IPS-18c (cell line): Measurements from ENCODE around the gene MAGI2.

Experiments
- H3K4me3 ChIP-seq: 2 replicates; pipeline ENCODE4 v1.7.0; 2013; ENCODE audit warnings: low read depth, mild to moderate bottlenecking, low read length, moderate library complexity; ENCODE audit not compliant: insufficient read depth
- H3K9me3 ChIP-seq: one replicate; pipeline ENCODE4 v1.6.1; 2013; ENCODE audit warnings: mild to moderate bottlenecking, low read length, moderate library complexity; ENCODE audit not compliant: control insufficient read depth, insufficient read depth

The MAGI2 gene

DNA sequence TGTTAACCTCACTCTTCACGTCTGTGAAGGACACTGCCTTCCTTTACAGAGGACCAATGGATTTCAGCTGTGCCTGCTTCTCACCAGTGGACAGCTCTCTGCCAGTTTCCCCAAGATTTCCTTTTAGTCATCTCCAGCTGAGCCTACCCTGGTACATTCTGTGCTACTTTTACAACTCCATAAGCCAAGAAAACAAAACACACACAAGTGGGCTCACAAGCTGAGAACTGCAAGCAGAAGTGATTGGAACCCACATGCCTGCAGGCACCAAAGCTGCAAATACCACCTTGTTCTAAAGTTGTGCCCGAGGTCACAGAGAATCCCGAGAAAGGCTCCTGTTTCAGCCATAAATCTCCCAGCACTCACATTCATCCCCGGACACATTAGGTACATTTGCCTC, 1018.1 kb downstream of the MAGI2 start:
- H3K9me3 ChIP-seq, result no peaks in the 10 kb centered on the region
- H3K4me3 ChIP-seq, result no peak overlapping the region

DNA sequence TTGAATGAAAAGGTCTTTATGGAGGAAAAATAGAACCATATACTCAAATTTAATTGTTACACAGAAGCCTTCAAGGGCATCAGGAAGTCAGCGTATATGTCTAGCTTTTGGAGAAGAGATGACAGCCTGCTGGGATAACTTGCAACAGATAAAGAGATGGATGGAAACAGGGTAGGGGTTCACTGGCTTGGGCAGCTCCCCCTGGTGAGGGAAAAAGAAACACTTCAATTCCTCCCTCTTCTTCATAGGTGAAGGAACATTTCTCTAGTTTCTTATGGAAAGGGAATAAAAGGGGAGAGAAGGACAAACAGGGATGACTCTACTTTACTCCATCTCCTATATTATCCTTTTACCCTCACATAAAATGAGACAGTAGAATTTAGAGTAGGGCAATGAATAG, 1019.2 kb downstream of the MAGI2 start:
- H3K9me3 ChIP-seq, result no peaks in the 10 kb centered on the region
- no peak overlapping the region for H3K4me3 ChIP-seq

- no peak overlapping the region for H3K4me3 ChIP-seq
- H3K9me3 ChIP-seq, result no peaks in the 10 kb centered on the region
Measured at GRCh38 chr7:78433421-78433820, 1020.0 kb downstream of the MAGI2 start.

- Histone ChIP-seq H3K9me3 (no peaks in the 10 kb centered on the region), H3K4me3 (no peak overlapping the region)
Measured at GRCh38 chr7:78429878-78430277, 1023.6 kb downstream of the MAGI2 start.

- Histone ChIP-seq H3K4me3 (no peak overlapping the region), H3K9me3 (no peaks in the 10 kb centered on the region)
Measured at GRCh38 chr7:78427209-78427608, 1026.3 kb downstream of the MAGI2 start.

- H3K9me3 ChIP-seq, result no peaks in the 10 kb centered on the region
- H3K4me3 ChIP-seq, result no peak overlapping the region
Measured at GRCh38 chr7:78420001-78420400, 1033.5 kb downstream of the MAGI2 start.

- Histone ChIP-seq H3K4me3 (no peak overlapping the region), H3K9me3 (no peaks in the 10 kb centered on the region)
Measured at GRCh38 chr7:78417180-78417853, 1036.2 kb downstream of the MAGI2 start.

- Histone ChIP-seq H3K9me3 (no peaks in the 10 kb centered on the region), H3K4me3 (no peak overlapping the region)
Measured at GRCh38 chr7:78413568-78413967, 1039.9 kb downstream of the MAGI2 start.

- no peaks in the 10 kb centered on the region for H3K9me3 ChIP-seq
Measured at GRCh38 chr7:78412216-78412858, 1041.1 kb downstream of the MAGI2 start.

DNA sequence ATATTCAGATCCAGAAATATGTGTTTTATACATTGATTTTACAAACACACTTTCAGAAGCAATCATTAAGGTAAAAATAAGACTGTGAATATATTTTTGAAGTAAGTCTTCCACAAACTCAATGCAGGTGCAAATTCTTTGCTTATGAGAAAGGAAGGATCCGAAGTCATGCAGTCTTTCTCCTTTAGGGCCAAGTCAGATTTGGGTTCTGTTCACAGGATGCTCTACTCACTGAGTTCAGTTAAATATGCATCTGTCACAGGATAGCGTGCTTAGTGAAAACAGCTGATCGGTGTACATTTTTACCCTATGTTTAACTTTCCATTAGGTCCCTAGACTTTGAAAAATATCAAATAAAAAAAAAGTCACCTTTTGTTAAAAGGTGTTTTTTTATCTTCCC, 1046.4 kb downstream of the MAGI2 start:
- Histone ChIP-seq H3K4me3 (no peak overlapping the region), H3K9me3 (no peaks in the 10 kb centered on the region)

More at GRCh38 chr7:78412216-78412858, 1041.1 kb downstream of the MAGI2 start:
- H3K4me3 ChIP-seq, result no peak overlapping the region

- H3K4me3 ChIP-seq, result no peak overlapping the region
- no peaks in the 10 kb centered on the region for H3K9me3 ChIP-seq
Measured at GRCh38 chr7:78406531-78406930, 1046.9 kb downstream of the MAGI2 start.

- Histone ChIP-seq H3K9me3 (no peaks in the 10 kb centered on the region), H3K4me3 (no peak overlapping the region)
Measured at GRCh38 chr7:78402096-78402495, 1051.4 kb downstream of the MAGI2 start.

GRCh38 chr7:78400038-78400437, 1053.4 kb downstream of the MAGI2 start:
- Histone ChIP-seq H3K9me3 (no peaks in the 10 kb centered on the region), H3K4me3 (no peak overlapping the region)

- Histone ChIP-seq H3K4me3 (no peak overlapping the region), H3K9me3 (no peaks in the 10 kb centered on the region)
Measured at GRCh38 chr7:78399033-78399769, 1054.3 kb downstream of the MAGI2 start.

- H3K9me3 ChIP-seq, result no peaks in the 10 kb centered on the region
Measured at GRCh38 chr7:78398576-78398975, 1054.9 kb downstream of the MAGI2 start.

DNA sequence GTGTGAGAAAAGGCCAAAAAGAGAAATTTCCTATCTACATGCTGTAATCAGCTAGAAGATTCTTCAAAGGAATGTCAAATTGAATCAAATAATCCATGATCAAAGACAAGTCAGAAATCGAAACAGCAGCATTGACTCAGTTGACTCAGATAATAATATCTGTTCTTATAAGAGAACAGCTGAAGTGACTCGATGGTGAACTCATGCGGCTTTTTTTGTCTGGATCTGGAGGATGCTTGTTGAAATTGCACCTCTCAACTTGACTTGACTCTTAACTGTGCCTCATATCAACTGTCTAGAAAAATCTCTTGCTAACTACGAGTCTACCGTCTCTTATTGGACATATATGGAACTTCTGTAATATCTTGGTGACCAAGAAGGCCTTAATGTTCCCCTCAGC, 1055.4 kb downstream of the MAGI2 start:
- Histone ChIP-seq H3K9me3 (no peaks in the 10 kb centered on the region), H3K4me3 (no peak overlapping the region)

More at GRCh38 chr7:78398576-78398975, 1054.9 kb downstream of the MAGI2 start:
- H3K4me3 ChIP-seq, result no peak overlapping the region

GRCh38 chr7:78396210-78396609, 1057.3 kb downstream of the MAGI2 start:
- H3K4me3 ChIP-seq, result no peak overlapping the region
- no peaks in the 10 kb centered on the region for H3K9me3 ChIP-seq
